ENCODE measurements around the gene NDST4. TPM values are rescaled to one million over a fixed set of nuclear protein-coding genes. Genes with fewer than 3 reads are reported as not detected.
A peak's percentile ranks its signal among the peaks of the same experiment; 100 is the strongest.

Gene NDST4
- total and polyA plus RNA-seq, 10 donors = 0.06 to 7.7 (median 1.3) TPM; not detected in 2

GRCh38 chr4:115101675-115102074 lies 11.7 kb downstream of the NDST4 start:
- no peak for DNase-seq
- intact Hi-C loops (cut with DNase I; ENCODE audit: low total_unique reads) = no loop called here

DNA sequence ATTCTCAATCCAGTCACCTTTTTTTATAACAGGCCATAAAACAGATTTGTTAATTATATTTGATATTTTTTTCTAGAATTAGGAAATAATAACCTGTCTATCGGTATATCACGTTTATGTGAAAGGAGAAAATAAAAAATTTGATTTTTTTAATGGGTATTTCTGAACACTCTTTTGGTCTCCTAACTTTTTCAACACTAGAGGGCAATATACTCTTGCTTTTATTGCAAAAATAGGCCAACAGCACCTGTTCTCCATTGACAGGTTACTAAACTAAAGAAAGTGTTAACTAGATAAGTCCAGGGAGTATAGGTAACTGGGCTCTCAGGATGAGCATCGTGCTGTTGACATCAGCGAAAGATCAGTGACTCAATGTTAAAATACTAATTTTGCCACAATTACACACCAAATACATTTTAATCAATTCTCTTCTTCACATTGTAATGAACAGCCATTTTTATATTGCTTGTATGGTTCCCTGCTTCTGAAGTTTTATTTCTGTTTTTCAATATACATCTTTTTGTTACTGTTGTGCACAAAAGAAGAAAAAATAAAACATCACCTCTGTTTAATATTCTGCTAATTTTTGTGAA lies 22.8 kb downstream of the NDST4 start:
- intact Hi-C loops (cut with DNase I; ENCODE audit: low total_unique reads) = no loop called here
- no peak for DNase-seq
- 15 to 25% (median 19%) methylated on average over 4 of the region's 4 CpGs for WGBS, 5 donors
- Histone ChIP-seq H3K27me3 (replicated peaks in 1 of 7) (no peaks in the 10 kb centered on the region), H3K27ac (no peak overlapping the region), H3K4me1 (no peaks in the 10 kb centered on the region), H3K36me3 (no peaks in the 10 kb centered on the region), H3K4me3 (no peak overlapping the region), H3K9me3 (no peaks in the 10 kb centered on the region)
- TF ChIP-seq POLR2AphosphoS5 (IDR thresholded peaks at IDR 0.05) (no peak), POLR2A (IDR thresholded peaks at IDR 0.05) (no peak)
- TF ChIP-seq, protein P1, sequence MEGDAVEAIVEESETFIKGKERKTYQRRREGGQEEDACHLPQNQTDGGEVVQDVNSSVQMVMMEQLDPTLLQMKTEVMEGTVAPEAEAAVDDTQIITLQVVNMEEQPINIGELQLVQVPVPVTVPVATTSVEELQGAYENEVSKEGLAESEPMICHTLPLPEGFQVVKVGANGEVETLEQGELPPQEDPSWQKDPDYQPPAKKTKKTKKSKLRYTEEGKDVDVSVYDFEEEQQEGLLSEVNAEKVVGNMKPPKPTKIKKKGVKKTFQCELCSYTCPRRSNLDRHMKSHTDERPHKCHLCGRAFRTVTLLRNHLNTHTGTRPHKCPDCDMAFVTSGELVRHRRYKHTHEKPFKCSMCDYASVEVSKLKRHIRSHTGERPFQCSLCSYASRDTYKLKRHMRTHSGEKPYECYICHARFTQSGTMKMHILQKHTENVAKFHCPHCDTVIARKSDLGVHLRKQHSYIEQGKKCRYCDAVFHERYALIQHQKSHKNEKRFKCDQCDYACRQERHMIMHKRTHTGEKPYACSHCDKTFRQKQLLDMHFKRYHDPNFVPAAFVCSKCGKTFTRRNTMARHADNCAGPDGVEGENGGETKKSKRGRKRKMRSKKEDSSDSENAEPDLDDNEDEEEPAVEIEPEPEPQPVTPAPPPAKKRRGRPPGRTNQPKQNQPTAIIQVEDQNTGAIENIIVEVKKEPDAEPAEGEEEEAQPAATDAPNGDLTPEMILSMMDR (IDR thresholded peaks at IDR 0.05 in 8 of 11, conservative IDR thresholded peaks at IDR 0.05 in 3 of 11) = peak in 7 of 11 experiments; percentile 21 to 48 (median 41)

More at GRCh38 chr4:115101675-115102074, 11.7 kb downstream of the NDST4 start:
- Histone ChIP-seq H3K27me3 (replicated peaks in 1 of 7) (no peaks in the 10 kb centered on the region), H3K36me3 (no peaks in the 10 kb centered on the region), H3K4me3 (no peak overlapping the region), H3K27ac (no peak overlapping the region), H3K4me1 (no peaks in the 10 kb centered on the region), H3K9me3 (no peaks in the 10 kb centered on the region)
- WGBS, 5 donors = 89 to 95% (median 92%) methylated on average over 3 of the region's 3 CpGs
- TF ChIP-seq POLR2AphosphoS5 (IDR thresholded peaks at IDR 0.05) (no peak), POLR2A (IDR thresholded peaks at IDR 0.05) (no peak)
- TF ChIP-seq, protein P1 (IDR thresholded peaks at IDR 0.05 in 8 of 11, conservative IDR thresholded peaks at IDR 0.05 in 3 of 11) = no peak

GRCh38 chr4:115082633-115083032 lies 30.8 kb downstream of the NDST4 start:
- Histone ChIP-seq H3K4me1 (no peaks in the 10 kb centered on the region), H3K27ac (no peak overlapping the region), H3K9me3 (peaks cover 0 to 11% (median 10%) of the 10 kb centered on the region in 8 donors), H3K4me3 (no peak overlapping the region), H3K36me3 (no peaks in the 10 kb centered on the region), H3K27me3 (replicated peaks in 1 of 7) (no peaks in the 10 kb centered on the region)
- TF ChIP-seq, protein P1 (IDR thresholded peaks at IDR 0.05 in 8 of 11, conservative IDR thresholded peaks at IDR 0.05 in 3 of 11) = no peak
- TF ChIP-seq POLR2AphosphoS5 (IDR thresholded peaks at IDR 0.05) (no peak), POLR2A (IDR thresholded peaks at IDR 0.05) (no peak)
- WGBS, 5 donors = 63 to 76% (median 73%) methylated on average over 2 of the region's 2 CpGs
- DNase-seq = no peak
- intact Hi-C loops (cut with DNase I; ENCODE audit: low total_unique reads) = no loop called here

DNA sequence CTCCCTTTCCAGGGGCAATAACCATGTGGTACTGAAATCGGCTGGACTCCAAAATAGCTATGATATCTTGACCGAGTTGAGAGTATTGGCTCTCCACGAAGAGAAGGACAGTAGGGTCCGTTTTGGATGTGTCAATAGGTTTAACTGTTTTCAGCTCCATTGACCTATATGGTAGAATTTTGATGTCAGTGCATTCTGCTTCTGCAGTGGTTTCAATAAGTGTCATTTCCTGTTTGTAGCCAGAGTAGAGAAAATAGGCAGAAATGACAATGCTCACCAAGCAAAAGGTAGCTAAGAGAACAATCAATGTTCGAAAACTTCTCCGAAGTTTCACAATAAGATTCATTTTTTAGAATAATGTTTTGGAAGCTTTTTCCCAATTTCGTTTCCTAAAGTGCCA lies 36.7 kb downstream of the NDST4 start:
- H3K27ac ChIP-seq = no peak overlapping the region
- no peak overlapping the region for H3K4me3 ChIP-seq
- 80 to 89% (median 83%) methylated on average over 7 of the region's 7 CpGs for WGBS, 5 donors
- no peaks in the 10 kb centered on the region for H3K4me1 ChIP-seq
- H3K9me3 ChIP-seq = no peaks in the 10 kb centered on the region
- H3K27me3 ChIP-seq (replicated peaks in 1 of 7) = no peaks in the 10 kb centered on the region
- intact Hi-C loops (cut with DNase I; ENCODE audit: low total_unique reads) = no loop called here
- TF ChIP-seq POLR2A (IDR thresholded peaks at IDR 0.05) = no peak
- no peak for TF ChIP-seq POLR2AphosphoS5 (IDR thresholded peaks at IDR 0.05)
- TF ChIP-seq, protein P1 (IDR thresholded peaks at IDR 0.05 in 8 of 11, conservative IDR thresholded peaks at IDR 0.05 in 3 of 11) = no peak
- DNase-seq = no peak
- H3K36me3 ChIP-seq = no peaks in the 10 kb centered on the region

Measured in spleen (tissue), 11 donors.